HG03378 (cell line): ENCODE data around the gene KCNK5.

Experiments
- ATAC-seq: cut with Tn5 transposase; IDR thresholded peaks from one replicate; pipeline ENCODE4 v1.9.1; 2021; ENCODE audit warnings: mild to moderate bottlenecking, moderate library complexity; ENCODE audit not compliant: unreplicated experiment

KCNK5 gene

GRCh38 chr6:39199976-39200375 lies 29.3 kb downstream of the KCNK5 start:
- ATAC-seq: no peak

GRCh38 chr6:39199231-39199940 lies 29.9 kb downstream of the KCNK5 start:
- ATAC-seq: no peak

- no peak for ATAC-seq
Observed at GRCh38 chr6:39198528-39198927, 30.7 kb downstream of the KCNK5 start.

GRCh38 chr6:39197922-39198500 lies 31.3 kb downstream of the KCNK5 start:
- ATAC-seq: no peak

- ATAC-seq: no peak
Observed at GRCh38 chr6:39197521-39197920, 31.8 kb downstream of the KCNK5 start.

GRCh38 chr6:39196673-39197091 lies 32.6 kb downstream of the KCNK5 start:
- no peak for ATAC-seq

GRCh38 chr6:39195792-39196385 lies 33.4 kb downstream of the KCNK5 start:
- no peak for ATAC-seq

GRCh38 chr6:39194466-39194865 lies 34.8 kb downstream of the KCNK5 start:
- no peak for ATAC-seq

GRCh38 chr6:39193201-39193791 lies 36.0 kb downstream of the KCNK5 start:
- no peak for ATAC-seq

GRCh38 chr6:39192736-39193135 lies 36.5 kb downstream of the KCNK5 start:
- no peak for ATAC-seq

GRCh38 chr6:39191236-39191930 lies 37.9 kb downstream of the KCNK5 start:
- no peak for ATAC-seq

GRCh38 chr6:39190545-39191235 lies 38.6 kb downstream of the KCNK5 start:
- no peak for ATAC-seq

- ATAC-seq: no peak
Observed at GRCh38 chr6:39189915-39190544, 39.2 kb downstream of the KCNK5 start.

- no peak for ATAC-seq
Observed at GRCh38 chr6:39189131-39189530, 40.1 kb downstream of the KCNK5 start.

- ATAC-seq: no peak
Observed at GRCh38 chr6:39188571-39188970, 40.7 kb downstream of the KCNK5 start.

GRCh38 chr6:39188098-39188450 lies 41.2 kb downstream of the KCNK5 start:
- ATAC-seq: no peak

GRCh38 chr6:39184906-39185580 lies 44.2 kb downstream of the KCNK5 start:
- no peak for ATAC-seq

GRCh38 chr6:39182604-39183003 lies 46.7 kb downstream of the KCNK5 start:
- ATAC-seq: no peak

- ATAC-seq: no peak
Observed at GRCh38 chr6:39181826-39182225, 47.4 kb downstream of the KCNK5 start.

- no peak for ATAC-seq
Observed at GRCh38 chr6:39181333-39181732, 47.9 kb downstream of the KCNK5 start.
